Mucosa of gallbladder (tissue), 1 donor: Measurements from ENCODE around the gene NEGR1. TPM values are rescaled to one million over a fixed set of nuclear protein-coding genes. Genes with fewer than 3 reads are reported as not detected.

Source experiments
- DNase-seq: peaks from one replicate; pipeline ENCODE4 v3.0.0-alpha.2; 2020; ENCODE audit warnings: low spot score
- total RNA-seq: library from RNA; stranded (reverse); gene quantifications from one replicate; pipeline ENCODE4 v1.2.1, GENCODE V29; 2021
- donor health status: DM: no; HTN: no; CAD: no.

NEGR1 gene
- total RNA-seq, 1 donor from 2014 or later, result 26.9 TPM

GRCh38 chr1:71781450-71781849 lies 500.9 kb downstream of the NEGR1 start:
- no peak for DNase-seq

- DNase-seq, result no peak
These were observed 501.7 kb downstream of the NEGR1 start for GRCh38 chr1:71780681-71781080.

GRCh38 chr1:71778940-71779339 lies 503.4 kb downstream of the NEGR1 start:
- no peak for DNase-seq

- no peak for DNase-seq
These were observed 505.2 kb downstream of the NEGR1 start for GRCh38 chr1:71777094-71777493.

- no peak for DNase-seq
These were observed 507.6 kb downstream of the NEGR1 start for GRCh38 chr1:71774705-71775104.

- DNase-seq, result no peak
These were observed 512.2 kb downstream of the NEGR1 start for GRCh38 chr1:71770121-71770520.

- no peak for DNase-seq
These were observed 515.6 kb downstream of the NEGR1 start for GRCh38 chr1:71766748-71767147.

GRCh38 chr1:71762514-71763255 lies 519.7 kb downstream of the NEGR1 start:
- no peak for DNase-seq

- no peak for DNase-seq
These were observed 526.9 kb downstream of the NEGR1 start for GRCh38 chr1:71755441-71755840.

- no peak for DNase-seq
These were observed 528.6 kb downstream of the NEGR1 start for GRCh38 chr1:71753746-71754145.

GRCh38 chr1:71745326-71745725 lies 537.0 kb downstream of the NEGR1 start:
- DNase-seq, result no peak

- DNase-seq, result no peak
These were observed 538.5 kb downstream of the NEGR1 start for GRCh38 chr1:71743862-71744261.

GRCh38 chr1:71738910-71739309 lies 543.4 kb downstream of the NEGR1 start:
- no peak for DNase-seq

- DNase-seq, result no peak
These were observed 544.1 kb downstream of the NEGR1 start for GRCh38 chr1:71738256-71738655.

- no peak for DNase-seq
These were observed 544.6 kb downstream of the NEGR1 start for GRCh38 chr1:71737768-71738167.

GRCh38 chr1:71733121-71733520 lies 549.2 kb downstream of the NEGR1 start:
- DNase-seq, result no peak

GRCh38 chr1:71721532-71721931 lies 560.8 kb downstream of the NEGR1 start:
- DNase-seq, result no peak

GRCh38 chr1:71719330-71719729 lies 563.0 kb downstream of the NEGR1 start:
- DNase-seq, result no peak

- no peak for DNase-seq
These were observed 565.2 kb downstream of the NEGR1 start for GRCh38 chr1:71717186-71717585.

- DNase-seq, result no peak
These were observed 570.9 kb downstream of the NEGR1 start for GRCh38 chr1:71711456-71711855.

GRCh38 chr1:71706029-71706671 lies 576.2 kb downstream of the NEGR1 start:
- no peak for DNase-seq

GRCh38 chr1:71698186-71698585 lies 584.2 kb downstream of the NEGR1 start:
- no peak for DNase-seq

GRCh38 chr1:71695821-71696220 lies 586.5 kb downstream of the NEGR1 start:
- DNase-seq, result no peak

GRCh38 chr1:71695084-71695483 lies 587.3 kb downstream of the NEGR1 start:
- no peak for DNase-seq
